SK-N-MC (cell line): ENCODE results near the gene TIMM8B.

ENCODE experiments used
- DNase-seq: peaks from one replicate; pipeline ENCODE4 v3.0.0-alpha.2; 2011; ENCODE audit warnings: low read depth, low spot score
- H3K27ac ChIP-seq: fragments of 200-600 bp; sonication (generic); 2 replicates; pipeline ENCODE4 v1.5.1; 2016; ENCODE audit warnings: mixed run types
- H3K36me3 ChIP-seq: fragments of 200-600 bp; sonication (generic); 2 replicates; pipeline ENCODE4 v1.6.1; 2017; ENCODE audit warnings: antibody characterized with exemption, low read length, mixed read lengths; ENCODE audit not compliant: insufficient read depth
- H3K4me3 ChIP-seq: fragments of 200-600 bp; sonication (generic); 2 replicates; pipeline ENCODE4 v1.5.1; 2016
- H3K9ac ChIP-seq: fragments of 200-600 bp; sonication (generic); 2 replicates; pipeline ENCODE4 v1.8.0; 2017; ENCODE audit warnings: mixed run types, mixed read lengths; ENCODE audit not compliant: insufficient read length
- H3K9me3 ChIP-seq: fragments of 200-600 bp; sonication (generic); 2 replicates; pipeline ENCODE4 v1.6.1; 2017; ENCODE audit warnings: low read depth, mild to moderate bottlenecking, antibody characterized with exemption, low read length, moderate library complexity, mixed read lengths
- EZH2 ChIP-seq: fragments of 200-600 bp; sonication (generic); IDR thresholded peaks from one replicate; pipeline ENCODE4 v1.6.1; 2017; ENCODE audit warnings: antibody characterized with exemption
- FOXP2 ChIP-seq: optimal IDR thresholded peaks from 2 replicates; pipeline ENCODE3; 2011; ENCODE audit warnings: mild to moderate bottlenecking, moderate library complexity; ENCODE audit not compliant: insufficient read depth; ENCODE audit errors: extremely low read length, control extremely low read depth
- POLR2AphosphoS5 ChIP-seq: IDR thresholded peaks from 2 replicates; pipeline ENCODE4 v1.6.1; 2012; ENCODE audit warnings: mild to moderate bottlenecking, low read depth, low read length, borderline replicate concordance

Gene TIMM8B, protein sequence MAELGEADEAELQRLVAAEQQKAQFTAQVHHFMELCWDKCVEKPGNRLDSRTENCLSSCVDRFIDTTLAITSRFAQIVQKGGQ

GRCh38 chr11:112086422-112087191 is at the start of gene TIMM8B, which contains the start of gene SDHD:
TIMM8B (minus strand) TSS chr11:112086756; CDS start chr11:112086723, 33 bp downstream.
SDHD (plus strand) TSS chr11:112086873; CDS start chr11:112086908, 35 bp downstream.
- peak; percentile 90 for DNase-seq
- Histone ChIP-seq H3K4me3 (peak within 1 kb of the TSS; percentile 87), H3K9me3 (no peaks in the 10 kb centered on the region), H3K9ac (peak within 1 kb of the TSS; percentile 96), H3K27ac (peak within 1 kb of the TSS; percentile 70), H3K36me3 (peaks cover 79% of the 10 kb centered on the region)
- peak; percentile 70 for TF ChIP-seq FOXP2
- TF ChIP-seq POLR2AphosphoS5: peak; percentile 92
- no peak for TF ChIP-seq EZH2

- Histone ChIP-seq H3K9ac (no peak overlapping the region), H3K9me3 (no peaks in the 10 kb centered on the region), H3K27ac (no peak overlapping the region), H3K4me3 (no peak overlapping the region), H3K36me3 (no peaks in the 10 kb centered on the region)
- DNase-seq: no peak
- TF ChIP-seq EZH2 (no peak), FOXP2 (no peak), POLR2AphosphoS5 (no peak)
Measured at GRCh38 chr11:112134473-112134872, 47.9 kb upstream of the TIMM8B start.

DNA sequence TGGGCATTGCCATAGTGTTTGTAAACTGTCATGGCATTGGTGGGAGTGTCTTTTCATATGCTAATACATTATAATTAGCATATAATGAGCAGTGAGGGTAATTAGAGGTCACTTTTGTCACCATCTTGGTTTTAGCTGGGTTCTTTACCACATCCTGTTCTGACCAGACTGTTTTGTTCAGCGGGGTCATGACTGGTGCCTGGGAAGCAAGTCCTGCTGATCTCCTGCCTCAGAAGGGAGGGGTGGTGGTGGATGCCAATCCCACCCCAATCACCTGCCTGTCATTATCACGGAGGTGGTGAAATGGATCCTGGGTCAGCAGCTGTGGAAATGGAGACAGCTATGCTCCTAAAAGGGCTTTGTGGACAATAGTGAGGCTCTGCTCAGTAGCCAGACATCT is 46.2 kb upstream of the TIMM8B start:
- H3K4me3 ChIP-seq: no peak overlapping the region
- TF ChIP-seq EZH2 (no peak), FOXP2 (no peak), POLR2AphosphoS5 (no peak)
- no peak overlapping the region for H3K27ac ChIP-seq
- H3K9me3 ChIP-seq: no peaks in the 10 kb centered on the region
- no peak for DNase-seq
- no peak overlapping the region for H3K9ac ChIP-seq
- H3K36me3 ChIP-seq: no peaks in the 10 kb centered on the region

GRCh38 chr11:112129656-112130055 is 43.1 kb upstream of the TIMM8B start:
- no peak overlapping the region for H3K27ac ChIP-seq
- no peak for DNase-seq

DNA sequence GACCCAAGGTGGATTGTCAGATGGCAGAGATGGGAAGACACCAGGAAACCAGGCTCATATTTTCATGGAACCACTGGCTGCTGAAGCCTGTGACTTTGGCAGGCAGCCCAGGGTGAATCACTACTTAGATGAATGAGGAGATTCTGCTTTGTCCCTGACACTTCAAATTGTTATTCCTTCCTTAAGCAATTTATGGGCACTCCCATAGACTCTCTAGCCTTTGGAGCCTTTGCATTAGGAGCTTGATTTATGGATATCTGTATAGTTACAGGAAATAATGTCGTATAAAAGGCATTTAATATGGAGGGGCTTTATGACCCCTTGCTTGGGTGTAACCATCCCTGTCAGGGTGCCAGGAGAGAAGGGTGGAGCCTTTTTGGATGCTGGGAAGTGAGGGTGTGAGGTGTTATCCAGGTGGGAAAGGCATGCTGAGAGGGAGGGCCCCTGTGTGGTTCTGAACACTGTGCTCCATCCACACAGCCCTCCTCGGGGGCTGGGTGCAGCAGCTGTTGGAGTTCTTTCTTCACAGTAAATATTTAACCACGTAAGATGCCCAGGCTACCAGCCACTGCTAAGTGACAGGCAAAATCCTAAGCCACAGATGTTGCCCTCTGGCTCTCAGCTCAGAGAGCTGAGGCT is 42.0 kb upstream of the TIMM8B start:
- TF ChIP-seq POLR2AphosphoS5 (no peak), EZH2 (no peak), FOXP2 (no peak)
- H3K4me3 ChIP-seq: no peak overlapping the region
- no peak overlapping the region for H3K27ac ChIP-seq
- H3K9ac ChIP-seq: no peak overlapping the region
- no peaks in the 10 kb centered on the region for H3K9me3 ChIP-seq
- peak; percentile 35 for DNase-seq
- no peaks in the 10 kb centered on the region for H3K36me3 ChIP-seq

More at GRCh38 chr11:112129656-112130055, 43.1 kb upstream of the TIMM8B start:
- no peak for TF ChIP-seq FOXP2
- TF ChIP-seq EZH2: no peak
- TF ChIP-seq POLR2AphosphoS5: no peak
- H3K4me3 ChIP-seq: no peak overlapping the region
- no peaks in the 10 kb centered on the region for H3K9me3 ChIP-seq
- no peaks in the 10 kb centered on the region for H3K36me3 ChIP-seq
- no peak overlapping the region for H3K9ac ChIP-seq

GRCh38 chr11:112127056-112127455 is 40.5 kb upstream of the TIMM8B start:
- Histone ChIP-seq H3K4me3 (no peak overlapping the region), H3K36me3 (no peaks in the 10 kb centered on the region), H3K9ac (no peak overlapping the region), H3K9me3 (no peaks in the 10 kb centered on the region), H3K27ac (no peak overlapping the region)
- TF ChIP-seq EZH2: no peak
- TF ChIP-seq POLR2AphosphoS5: no peak
- no peak for TF ChIP-seq FOXP2
- no peak for DNase-seq

- DNase-seq: no peak
- Histone ChIP-seq H3K9me3 (no peaks in the 10 kb centered on the region), H3K36me3 (no peaks in the 10 kb centered on the region), H3K27ac (no peak overlapping the region), H3K4me3 (no peak overlapping the region), H3K9ac (no peak overlapping the region)
- TF ChIP-seq POLR2AphosphoS5 (no peak), EZH2 (no peak), FOXP2 (no peak)
Measured at GRCh38 chr11:112123129-112123528, 36.6 kb upstream of the TIMM8B start.

- no peak overlapping the region for H3K27ac ChIP-seq
- H3K9ac ChIP-seq: no peak overlapping the region
- no peaks in the 10 kb centered on the region for H3K36me3 ChIP-seq
- H3K4me3 ChIP-seq: no peak overlapping the region
- DNase-seq: no peak
- H3K9me3 ChIP-seq: no peaks in the 10 kb centered on the region
- TF ChIP-seq FOXP2 (no peak), EZH2 (no peak), POLR2AphosphoS5 (no peak)
Measured at GRCh38 chr11:112121981-112122615, 35.5 kb upstream of the TIMM8B start.
